ENCODE results near the gene DAPK2.
"Not testable (repeated sequence)": the region's sequence is repeated elsewhere in the genome, so short reads cannot be mapped to it uniquely, and the experiment has no call there.

DAPK2 gene

DNA sequence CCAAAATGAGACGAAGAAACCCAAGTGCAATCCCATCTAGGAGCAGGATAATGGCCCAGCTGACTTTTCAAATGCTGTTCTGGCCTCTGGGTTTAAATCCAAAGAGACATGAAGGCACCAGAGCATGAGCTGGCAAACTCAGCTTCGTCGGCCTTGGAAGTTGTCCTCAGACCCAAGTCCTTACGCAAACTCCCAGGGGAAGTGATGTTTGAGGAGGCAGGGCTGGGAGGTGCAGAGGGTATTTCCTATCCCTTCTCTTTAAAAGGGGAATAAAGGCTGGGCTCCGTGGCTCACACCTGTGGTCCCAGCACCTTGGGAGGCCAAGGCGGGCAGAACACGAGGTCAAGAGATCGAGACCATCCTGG is 143.6 kb downstream of the DAPK2 start:
- DNase-seq (ENCODE audit: low read depth, low spot score): no peak
- no peak overlapping the region for H3K27ac ChIP-seq

DNA sequence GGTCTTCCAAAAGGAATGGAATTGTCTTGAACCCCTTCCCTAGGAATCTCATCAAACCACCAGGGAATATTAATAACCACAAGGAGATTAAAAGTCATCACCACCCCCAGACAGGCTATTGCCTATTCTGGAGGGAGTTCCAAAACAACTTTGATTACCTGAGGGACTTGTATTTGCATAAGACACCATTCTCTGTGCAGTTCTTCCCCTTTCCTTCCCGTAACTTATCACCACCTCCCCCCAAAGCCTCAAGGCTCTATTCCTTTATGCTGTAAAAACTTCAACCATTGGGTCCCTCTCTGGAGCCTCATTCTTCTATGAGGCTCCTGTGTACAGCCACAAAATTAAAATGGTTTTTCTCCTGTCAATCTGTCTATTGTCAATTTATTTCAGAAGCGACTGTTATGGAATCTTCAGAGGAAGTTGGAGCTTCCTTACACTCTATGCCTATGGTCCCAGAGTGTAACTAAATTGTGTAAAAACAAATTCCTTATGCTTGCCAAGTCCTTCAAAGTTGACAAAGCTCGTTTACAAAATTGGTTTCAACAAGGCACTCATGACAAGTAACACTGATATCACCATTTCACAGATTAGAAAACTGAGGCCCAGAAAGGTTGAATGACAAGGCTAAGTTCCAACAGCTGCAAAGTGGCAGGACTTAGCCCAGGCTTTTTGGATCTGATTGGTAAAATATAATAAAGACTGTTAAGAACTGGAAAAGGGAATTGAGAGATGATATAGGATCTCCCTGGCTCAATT is 144.2 kb downstream of the DAPK2 start:
- no peak overlapping the region for H3K27ac ChIP-seq
- DNase-seq (ENCODE audit: low read depth, low spot score): no peak

DNA sequence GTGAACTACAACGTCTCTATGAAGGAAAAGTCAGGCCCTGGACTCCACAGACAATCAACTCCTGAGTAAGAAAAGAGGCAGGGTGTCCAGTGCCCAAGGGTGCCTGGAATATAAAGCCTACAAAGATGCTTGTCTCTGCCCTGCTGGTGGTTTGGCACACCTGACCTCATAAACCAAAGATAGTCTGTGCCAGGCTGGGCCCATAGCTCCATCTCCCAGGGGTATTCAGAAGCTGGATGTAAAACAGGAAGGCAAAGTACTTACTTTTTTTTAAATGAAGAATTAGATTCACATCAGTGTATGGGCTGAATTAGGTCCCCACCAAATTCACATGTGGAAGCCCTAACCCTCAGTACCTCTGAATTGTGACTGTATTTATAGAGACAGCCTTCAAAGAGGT is 146.0 kb downstream of the DAPK2 start:
- H3K27ac ChIP-seq: no peak overlapping the region
- DNase-seq (ENCODE audit: low read depth, low spot score): no peak

DNA sequence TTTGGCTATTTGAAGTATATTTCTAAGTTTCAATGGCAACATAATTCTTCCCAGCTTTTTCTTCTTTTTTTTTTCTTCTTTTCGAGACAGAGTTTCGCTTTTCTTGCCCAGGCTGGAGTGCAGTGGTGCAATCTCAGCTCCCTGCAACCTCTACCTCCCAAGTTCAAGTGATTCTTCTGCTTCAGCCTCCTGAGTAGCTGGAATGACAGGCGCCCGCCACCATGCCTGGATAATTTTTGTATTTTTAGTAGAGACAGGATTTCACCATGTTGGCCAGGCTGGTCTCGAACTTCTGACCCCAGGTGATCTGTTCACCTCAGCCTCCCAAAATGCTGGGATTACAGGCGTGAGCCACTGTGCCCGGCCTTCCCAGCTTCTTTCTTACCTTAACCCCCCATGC is 146.7 kb downstream of the DAPK2 start:
- not testable (repeated sequence) for H3K27ac ChIP-seq; DNase-seq (ENCODE audit: low read depth, low spot score)

DNA sequence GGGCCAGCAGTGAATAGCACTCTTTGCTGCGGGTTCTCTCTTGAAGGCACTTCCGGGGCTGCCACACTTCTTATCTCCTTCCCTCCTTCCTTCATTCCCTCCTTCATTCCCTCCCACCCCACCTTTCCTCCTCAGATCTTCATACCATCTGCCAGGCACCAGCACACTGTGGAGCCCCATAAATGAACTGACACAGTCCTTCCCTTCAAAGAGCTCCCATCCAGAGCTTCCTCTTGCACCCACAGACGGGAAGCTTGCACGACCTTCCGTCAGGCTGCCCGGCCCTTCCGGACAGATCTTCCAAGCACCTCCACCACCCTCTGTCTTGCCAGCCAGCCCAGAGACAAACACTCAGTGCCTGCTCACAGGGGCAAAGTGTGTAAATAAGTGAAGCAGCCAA is 147.1 kb downstream of the DAPK2 start:
- H3K27ac ChIP-seq: no peak overlapping the region

DNA sequence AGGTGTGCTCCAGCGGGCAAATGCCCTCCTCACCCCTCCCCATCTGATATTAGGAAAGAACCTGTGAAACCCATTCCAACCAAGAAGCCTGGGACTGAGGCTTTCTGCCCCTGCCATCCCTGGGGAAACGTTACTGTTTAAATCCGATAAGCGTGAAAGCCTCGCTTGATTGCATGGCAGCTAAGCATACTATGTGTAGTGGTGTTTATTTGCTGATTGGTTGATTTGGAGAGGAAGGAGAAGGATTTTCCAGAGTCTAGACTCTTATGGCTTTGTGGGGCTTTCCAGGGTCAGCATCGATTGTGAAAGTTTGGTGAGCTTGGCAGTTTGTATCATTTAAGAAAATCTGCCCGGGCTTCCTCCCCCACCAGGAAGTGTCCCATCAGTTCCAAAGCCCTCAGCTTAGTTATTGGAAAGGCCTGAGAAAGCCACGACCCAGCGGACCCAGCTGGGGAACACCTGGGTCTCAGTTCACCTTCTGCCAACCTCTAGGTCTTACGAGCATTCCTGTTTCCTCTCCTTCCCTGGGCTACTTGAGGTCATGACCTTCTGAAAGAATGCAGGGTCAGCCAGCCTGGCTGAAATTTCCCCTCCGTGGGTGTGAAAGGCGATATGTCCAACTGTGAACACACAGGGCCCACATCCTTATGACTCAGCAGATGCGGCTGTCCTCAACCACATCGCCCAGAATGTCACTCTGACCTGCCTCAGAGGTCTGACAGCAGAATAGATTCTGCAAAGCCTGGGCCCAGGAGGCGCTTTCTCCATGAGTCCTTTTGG is 149.8 kb downstream of the DAPK2 start:
- no peak overlapping the region for H3K27ac ChIP-seq
- DNase-seq (ENCODE audit: low read depth, low spot score): no peak

More for the DNA sequence above, 147.1 kb downstream of the DAPK2 start:
- DNase-seq (ENCODE audit: low read depth, low spot score): no peak

DNA sequence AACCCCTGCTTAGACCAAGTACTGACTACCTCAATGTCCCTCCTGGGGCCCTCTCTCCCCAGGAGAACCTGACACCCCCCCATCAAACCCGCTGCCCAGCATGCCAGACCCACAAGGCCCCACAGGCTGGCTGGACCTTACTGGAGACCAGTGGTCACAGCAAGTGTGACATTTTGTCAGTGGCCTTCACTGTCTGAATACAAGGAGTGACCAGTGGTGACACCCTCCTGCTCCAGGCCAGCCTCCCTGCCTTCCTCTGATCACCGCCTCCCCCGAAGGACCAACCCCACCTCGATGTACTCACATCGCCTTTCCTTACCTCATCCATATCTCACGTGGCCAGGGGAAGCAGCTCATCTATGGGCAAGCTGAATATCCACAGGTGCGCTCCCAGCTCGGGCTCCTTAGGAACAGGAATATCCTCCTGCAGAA is 150.5 kb downstream of the DAPK2 start:
- no peak overlapping the region for H3K27ac ChIP-seq

DNA sequence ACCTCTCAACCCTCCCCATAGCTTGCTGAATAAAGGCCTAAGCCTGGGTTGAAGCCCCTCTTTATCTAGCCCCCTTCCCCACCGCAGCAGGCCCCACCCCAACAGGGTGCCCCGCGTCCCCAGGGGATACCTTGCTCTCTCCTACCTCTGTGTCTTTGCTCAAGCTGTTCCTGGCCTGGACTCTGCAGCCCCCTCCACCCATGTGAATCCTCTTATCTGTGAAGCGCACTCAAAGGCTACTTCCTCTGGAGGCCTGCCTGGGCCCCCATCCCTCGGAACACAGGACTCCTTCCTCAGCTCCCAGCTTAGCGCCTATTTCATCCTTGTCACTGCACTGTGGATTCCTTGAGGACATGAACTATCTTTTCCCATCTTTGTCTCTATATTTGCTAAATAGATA is 151.1 kb downstream of the DAPK2 start:
- no peak overlapping the region for H3K27ac ChIP-seq
- DNase-seq (ENCODE audit: low read depth, low spot score): no peak

More for the DNA sequence above, 150.5 kb downstream of the DAPK2 start:
- DNase-seq (ENCODE audit: low read depth, low spot score): no peak

DNA sequence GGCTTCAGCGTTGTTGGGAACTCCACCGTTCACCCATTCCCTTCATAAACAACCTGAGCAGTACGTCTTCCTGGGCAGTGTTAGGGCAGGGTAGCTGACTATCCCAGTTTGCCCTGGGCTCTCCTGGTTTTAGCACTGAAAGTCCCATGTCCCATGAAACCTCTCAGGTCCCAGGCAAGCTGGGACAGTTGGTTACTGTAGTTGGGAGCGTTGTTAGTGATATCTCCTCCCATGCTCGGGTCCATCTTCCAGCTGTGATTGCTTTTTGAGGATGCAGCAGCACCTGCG is 151.7 kb downstream of the DAPK2 start:
- H3K27ac ChIP-seq: no peak overlapping the region
- no peak for DNase-seq (ENCODE audit: low read depth, low spot score)

DNA sequence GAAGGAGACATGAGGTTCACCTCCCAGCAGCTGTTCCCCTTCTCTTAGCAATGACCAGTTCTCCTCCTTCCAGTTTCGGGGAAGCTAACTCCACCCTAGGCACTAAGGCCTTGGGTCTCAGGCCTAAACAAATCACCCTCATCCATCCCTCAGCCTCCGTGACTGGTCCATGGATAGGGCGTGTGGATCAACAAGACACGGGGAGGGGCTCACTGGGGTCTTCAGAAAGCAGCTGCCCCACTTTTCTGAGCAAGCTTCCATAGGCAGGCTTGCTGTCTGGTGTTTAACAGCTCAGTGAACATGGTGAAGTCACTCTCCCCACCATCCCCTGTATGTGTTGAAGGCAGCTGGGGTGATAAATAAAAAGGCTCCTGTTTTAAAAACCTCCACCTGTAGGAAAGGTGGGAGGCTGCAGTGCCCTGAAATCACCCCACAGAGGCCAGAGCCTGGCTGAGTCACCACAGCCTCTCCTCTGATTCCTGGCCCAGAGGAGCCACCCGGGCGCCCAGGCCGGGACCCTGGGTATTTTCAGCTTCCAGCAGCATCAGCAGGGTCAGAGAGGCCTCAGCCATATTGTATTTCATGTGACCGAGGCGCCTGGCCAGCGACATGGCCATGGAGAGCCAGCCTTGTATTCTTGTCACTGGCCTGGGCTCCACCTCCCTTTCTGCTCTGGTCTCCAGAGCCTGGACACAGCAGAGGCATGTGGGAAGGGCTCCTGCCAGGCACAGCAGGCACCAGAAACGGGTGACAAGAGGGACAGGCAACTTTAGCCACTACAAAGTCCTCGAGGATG is 152.2 kb downstream of the DAPK2 start:
- no peak overlapping the region for H3K27ac ChIP-seq

DNA sequence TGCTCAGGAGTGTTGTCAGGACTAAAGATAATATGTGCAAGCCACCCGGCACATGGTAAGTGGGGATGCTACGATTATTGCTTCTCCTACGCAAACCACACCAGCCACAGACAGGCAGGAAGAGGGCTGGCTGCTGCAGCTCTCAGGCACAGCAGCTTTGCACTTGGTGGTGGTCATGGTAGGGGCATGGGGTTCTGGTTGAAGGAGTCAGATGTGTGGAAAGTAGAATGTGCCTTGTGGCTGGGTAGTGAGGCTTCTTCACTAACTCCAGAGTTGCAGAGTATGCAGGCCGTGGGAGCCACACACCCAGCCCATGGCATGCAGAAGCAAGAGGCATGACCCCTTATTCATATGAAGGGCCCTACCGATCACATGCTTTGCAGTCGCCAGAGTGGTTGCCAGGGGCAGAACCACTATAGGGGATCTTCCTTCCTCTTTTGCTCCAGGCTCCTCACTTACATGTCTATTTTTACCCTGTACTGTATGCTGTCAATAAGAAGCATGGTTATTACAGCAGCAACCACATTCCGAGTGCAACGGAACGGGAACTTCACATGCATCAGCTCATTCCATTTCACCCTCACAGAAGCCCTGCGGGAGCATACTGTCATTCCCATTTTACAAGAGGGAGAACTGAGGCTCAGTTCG is 153.4 kb downstream of the DAPK2 start:
- H3K27ac ChIP-seq: no peak overlapping the region
- no peak for DNase-seq (ENCODE audit: low read depth, low spot score)

More for the DNA sequence above, 152.2 kb downstream of the DAPK2 start:
- no peak for DNase-seq (ENCODE audit: low read depth, low spot score)

DNA sequence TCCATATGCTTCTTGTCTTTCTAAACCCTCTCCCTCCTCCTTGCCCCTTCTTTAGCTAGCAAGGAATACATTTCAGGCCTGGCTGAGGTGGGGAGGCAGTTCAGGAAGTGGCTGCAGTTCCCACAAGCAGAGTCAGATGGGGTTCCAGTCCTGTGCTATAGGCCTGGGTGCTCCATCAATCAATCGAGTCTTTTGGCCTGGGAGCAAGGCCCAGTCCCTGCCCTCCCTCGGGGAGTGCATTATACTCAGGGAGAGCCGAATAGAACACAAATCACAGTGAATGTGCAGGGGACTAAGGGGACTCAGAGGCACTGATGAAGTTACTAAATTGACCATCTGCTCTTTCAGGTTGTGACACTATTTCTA is 154.5 kb downstream of the DAPK2 start:
- no peak overlapping the region for H3K27ac ChIP-seq
- DNase-seq (ENCODE audit: low read depth, low spot score): no peak

DNA sequence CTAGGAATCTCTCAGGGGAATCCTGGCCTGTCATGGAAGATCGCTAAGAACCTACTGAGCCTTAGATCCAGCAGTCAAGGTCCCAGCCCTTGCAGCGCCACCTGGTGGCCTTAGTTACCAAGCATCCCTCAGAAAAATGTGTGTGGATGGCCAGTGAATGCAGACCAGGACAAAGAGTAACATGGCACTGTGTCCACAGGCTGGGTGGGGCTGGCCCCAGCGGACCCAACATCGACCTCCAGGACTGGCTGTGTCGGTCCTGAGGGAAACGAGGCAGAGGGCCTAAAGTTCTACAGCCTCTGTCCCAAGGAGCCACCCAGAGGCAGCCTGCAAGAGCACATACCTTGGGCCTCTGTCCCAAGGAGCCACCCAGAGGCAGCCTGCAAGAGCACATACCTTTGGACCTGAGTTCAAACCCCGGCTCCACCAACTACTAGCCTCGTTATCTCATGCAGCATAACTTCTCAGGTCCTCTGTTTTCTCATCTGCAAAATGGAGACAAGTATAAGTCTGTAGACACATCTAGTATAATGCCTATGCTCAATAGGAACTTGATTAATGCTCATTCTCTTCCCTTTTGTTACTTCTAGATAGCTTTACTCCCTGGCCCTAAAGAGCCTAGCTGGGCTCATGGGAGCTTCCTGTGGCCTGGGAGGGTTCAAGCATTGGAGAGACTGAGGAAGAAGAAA is 155.1 kb downstream of the DAPK2 start:
- no peak overlapping the region for H3K27ac ChIP-seq
- DNase-seq (ENCODE audit: low read depth, low spot score): no peak

DNA sequence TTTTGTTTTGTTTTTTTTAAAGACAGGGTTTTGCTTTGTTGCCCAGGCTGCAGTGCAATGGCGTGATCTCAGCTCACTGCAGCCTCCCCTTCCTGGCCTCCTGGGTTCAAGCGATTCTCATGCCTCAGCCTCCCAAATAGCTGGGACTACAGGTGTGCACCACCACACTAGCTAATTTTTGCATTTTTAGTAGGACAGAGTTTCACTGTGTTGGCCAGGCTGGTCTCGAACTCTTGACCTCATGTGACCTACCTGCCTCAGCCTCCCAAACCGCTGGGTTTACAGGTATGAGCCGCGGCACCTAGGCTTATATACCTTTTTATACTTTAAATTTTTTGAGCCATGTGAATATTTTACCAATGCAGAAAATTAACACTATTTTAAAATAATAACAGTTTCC is 155.7 kb downstream of the DAPK2 start:
- DNase-seq (ENCODE audit: low read depth, low spot score): no peak
- H3K27ac ChIP-seq: no peak overlapping the region

DNA sequence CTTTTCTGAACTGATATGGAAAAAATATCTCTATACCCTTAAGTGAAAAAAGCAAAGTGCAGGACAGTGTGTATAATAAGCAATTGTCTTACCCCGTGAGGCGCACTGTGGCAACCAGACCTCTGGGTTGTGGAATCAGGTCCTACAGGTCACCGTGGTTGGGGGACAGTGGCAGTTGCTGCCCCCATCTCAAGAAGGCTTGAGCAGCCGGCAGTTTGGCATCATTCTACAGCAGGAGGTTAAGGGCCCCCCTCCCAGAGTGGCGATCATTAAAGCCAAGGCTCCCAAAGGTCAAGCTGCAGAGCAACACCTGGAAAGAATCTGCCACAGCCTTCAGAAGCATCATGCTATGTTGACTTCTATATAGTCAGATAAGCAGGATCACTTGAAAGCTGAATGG is 156.5 kb downstream of the DAPK2 start:
- H3K27ac ChIP-seq: no peak overlapping the region
- DNase-seq (ENCODE audit: low read depth, low spot score): no peak

DNA sequence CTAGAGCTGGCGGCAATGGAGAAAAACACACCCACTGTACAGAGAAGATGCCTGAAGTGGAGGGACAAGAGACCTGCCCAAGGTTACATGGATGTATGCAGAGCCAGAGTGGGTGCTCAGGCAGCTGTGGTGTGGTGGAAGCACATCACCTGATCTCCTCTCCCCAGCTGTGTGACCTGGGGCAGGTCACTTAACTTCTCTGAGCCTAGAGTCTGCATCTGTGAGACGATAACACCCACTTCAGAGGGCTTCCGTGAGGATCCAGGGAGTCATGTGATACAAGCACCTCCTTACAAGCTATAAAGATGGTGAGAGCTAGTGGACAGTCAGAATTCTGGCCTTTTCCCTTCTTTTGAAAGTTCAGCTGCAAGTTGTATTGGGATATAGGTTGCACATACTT is 157.5 kb downstream of the DAPK2 start:
- no peak for DNase-seq (ENCODE audit: low read depth, low spot score)
- no peak overlapping the region for H3K27ac ChIP-seq

DNA sequence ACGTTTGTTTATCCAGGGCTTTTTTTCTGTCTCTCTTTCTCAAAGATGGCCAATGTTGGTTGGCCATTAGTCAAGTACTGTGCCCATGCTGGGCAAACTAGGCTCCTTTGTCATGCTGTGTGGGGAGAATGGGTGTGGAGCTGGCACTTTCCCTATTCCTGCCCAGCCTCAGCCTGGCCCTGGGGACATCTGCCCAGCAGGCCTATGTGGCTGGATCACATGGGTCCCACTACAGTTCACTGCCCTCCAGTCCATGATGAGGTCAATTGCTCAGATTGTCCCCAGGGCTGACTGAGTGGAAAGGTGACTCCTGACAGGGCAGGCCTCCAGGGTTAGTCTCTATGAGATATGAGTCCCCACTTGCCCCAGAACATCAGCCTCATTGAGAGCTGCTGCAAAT is 158.1 kb downstream of the DAPK2 start:
- H3K27ac ChIP-seq: no peak overlapping the region
- no peak for DNase-seq (ENCODE audit: low read depth, low spot score)

DNA sequence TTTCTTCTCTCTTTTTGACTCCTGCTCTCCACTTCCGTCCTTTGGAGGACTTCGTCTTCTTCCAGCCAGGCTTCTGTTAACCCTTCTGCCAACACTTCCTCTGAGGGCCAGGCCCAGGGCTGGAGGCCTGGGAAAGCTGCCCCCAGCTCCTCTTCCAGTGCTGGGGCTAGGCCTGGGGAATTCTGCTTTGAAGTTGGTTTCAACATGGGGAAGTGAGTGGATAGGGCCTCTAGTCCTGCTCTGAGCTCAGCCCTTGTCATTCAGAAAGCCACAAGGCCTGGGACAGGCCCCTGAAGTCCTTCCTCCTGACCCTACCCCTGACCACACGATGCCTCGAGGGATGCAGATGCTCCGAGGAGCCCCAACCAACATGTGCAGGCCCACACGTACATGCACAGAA is 158.7 kb downstream of the DAPK2 start:
- DNase-seq (ENCODE audit: low read depth, low spot score): no peak
- no peak overlapping the region for H3K27ac ChIP-seq

DNA sequence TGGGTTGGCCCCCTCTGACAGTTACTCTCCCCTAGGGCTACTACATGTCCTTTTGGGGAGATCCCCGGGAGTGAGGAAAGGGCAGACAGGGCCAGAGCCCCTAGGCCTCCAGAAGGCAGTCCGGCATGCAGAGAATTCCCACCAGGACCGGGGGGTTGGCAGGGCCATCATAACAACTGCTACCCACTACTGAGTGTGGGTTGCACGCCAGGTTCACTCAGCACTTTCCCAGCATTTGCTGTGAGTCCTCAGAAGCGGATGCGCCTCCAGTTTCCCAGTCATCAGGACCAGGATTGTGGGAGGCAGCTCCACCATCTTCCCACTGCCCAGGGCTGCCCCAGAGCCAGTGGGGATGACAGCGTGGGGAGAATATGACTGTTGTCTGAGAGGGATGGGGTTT is 161.3 kb downstream of the DAPK2 start:
- no peak overlapping the region for H3K27ac ChIP-seq
- DNase-seq (ENCODE audit: low read depth, low spot score): no peak

DNA sequence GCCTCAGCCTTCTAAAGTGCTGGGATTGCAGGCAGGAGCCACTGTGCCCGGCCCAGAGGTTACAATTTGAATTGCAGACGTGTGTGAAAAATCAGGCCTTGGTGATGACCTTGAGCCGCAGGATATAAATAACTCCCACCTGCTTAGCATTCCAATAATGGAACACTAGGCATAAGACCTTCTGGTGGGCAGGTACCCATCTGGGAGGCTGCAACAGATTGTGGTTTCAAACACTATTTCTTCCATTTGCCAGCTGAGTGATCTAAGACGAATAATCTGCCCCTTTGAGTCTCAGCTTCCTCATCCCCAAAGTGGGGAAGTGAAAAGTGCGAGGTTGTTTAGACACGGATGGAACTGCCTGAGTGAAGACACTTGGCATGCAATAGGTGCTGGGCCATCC is 164.9 kb downstream of the DAPK2 start:
- no peak overlapping the region for H3K27ac ChIP-seq
- DNase-seq (ENCODE audit: low read depth, low spot score): no peak
